ENCODE data around the gene JAK3. TPM values are rescaled to one million over a fixed set of nuclear protein-coding genes. Genes with fewer than 3 reads are reported as not detected.

Gene JAK3
- total RNA-seq, 1 experiment from 2014 or later = 3.3 TPM

- Mint-ChIP-seq H3K27me3 (ENCODE audit: low read depth) (peaks cover 2% of the 10 kb centered on the region; the same call in 1 of the 2 replicates), H3K27ac (no peak overlapping the region), H3K4me1 (peaks cover 5 to 8% of the 10 kb centered on the region in 2 experiments), H3K36me3 (ENCODE audit: insufficient read depth in 1 of 3, low read depth in 3 of 3) (peaks cover 9 to 17% (median 13%) of the 10 kb centered on the region in 3 experiments; a peak in 5 of 7 replicates), H3K4me3 (no peak overlapping the region), H3K9me3 (no peaks in the 10 kb centered on the region)
- Histone ChIP-seq H2BK120ac (ENCODE audit: low read depth, low read length, poor library complexity, severe bottlenecking) (no peak overlapping the region), H3K23me2 (ENCODE audit: insufficient read length, low read depth, low read length, poor library complexity, severe bottlenecking) (no peaks in the 10 kb centered on the region), H3K4ac (ENCODE audit: low read depth, low read length) (no peak overlapping the region), H2AFZ (ENCODE audit: low read length) (no peak overlapping the region), H3T11ph (ENCODE audit: low read length) (no peak overlapping the region), H2BK15ac (ENCODE audit: low read depth, low read length) (no peak overlapping the region), H3K18ac (ENCODE audit: insufficient read length, low read depth, low read length) (no peak overlapping the region), H3K27me3 (ENCODE audit: insufficient read depth, low read length) (no peaks in the 10 kb centered on the region), H3K9ac (ENCODE audit: extremely low read depth, insufficient read length, low read length) (no peak overlapping the region), H2BK20ac (ENCODE audit: low read depth, low read length, poor library complexity, severe bottlenecking) (no peak overlapping the region), H4K91ac (ENCODE audit: insufficient read length, low read depth, low read length) (no peak overlapping the region), H4K8ac (replicated peaks; ENCODE audit: insufficient read length, low read depth, low read length) (no peak overlapping the region), H3K9me3 (ENCODE audit: control insufficient read depth, low read depth, low read length) (no peaks in the 10 kb centered on the region), H2BK12ac (ENCODE audit: insufficient read length, low read depth, low read length) (no peak overlapping the region), H3K79me2 (ENCODE audit: insufficient read depth, low read length) (no peaks in the 10 kb centered on the region), H3K56ac (ENCODE audit: insufficient read length, low read depth, low read length) (no peak overlapping the region), H3K23ac (ENCODE audit: insufficient read length, low read depth, low read length) (no peak overlapping the region), H3K14ac (ENCODE audit: insufficient read depth, low read length) (no peak overlapping the region; the same call in 1 of the 2 replicates), H2AK5ac (ENCODE audit: insufficient read length, low read length) (no peak overlapping the region), H3K27ac (ENCODE audit: insufficient read length, low read depth, low read length) (no peak overlapping the region), H3K79me1 (ENCODE audit: insufficient read depth, low read depth, low read length, poor library complexity, severe bottlenecking) (no peaks in the 10 kb centered on the region), H3K4me1 (ENCODE audit: insufficient read depth, low read length) (no peaks in the 10 kb centered on the region), H2BK5ac (ENCODE audit: insufficient read length, low read length) (no peak overlapping the region), H4K20me1 (ENCODE audit: control insufficient read depth, insufficient read depth, insufficient read length) (no peaks in the 10 kb centered on the region), H3K4me2 (ENCODE audit: insufficient read depth, insufficient read length, low read length) (no peak overlapping the region), H4K5ac (ENCODE audit: insufficient read length, low read depth, low read length) (no peak overlapping the region)
- no CpG with 5 or more reads among the region's 14 CpGs for WGBS (ENCODE audit: extremely low coverage, insufficient read length, low lambda C conversion rate)
- no peak for DNase-seq
- TF ChIP-seq CTCF (conservative IDR thresholded peaks at IDR 0.05) = no peak
Measured at GRCh38 chr19:17787274-17787913, 60.4 kb downstream of the JAK3 start.
